Fibroblast of skin of left biceps (primary cell): ENCODE measurements around the gene RNF145.
"Not testable (repeated sequence)": the region's sequence is repeated elsewhere in the genome, so short reads cannot be mapped to it uniquely, and the experiment has no call there.

ENCODE experiments used
- DNase-seq, 2 experiments: peaks; one replicate each; pipeline ENCODE4 v3.0.0-alpha.2; 2013; ENCODE audit warnings: low read depth in 2 of 2

RNF145 gene

DNA sequence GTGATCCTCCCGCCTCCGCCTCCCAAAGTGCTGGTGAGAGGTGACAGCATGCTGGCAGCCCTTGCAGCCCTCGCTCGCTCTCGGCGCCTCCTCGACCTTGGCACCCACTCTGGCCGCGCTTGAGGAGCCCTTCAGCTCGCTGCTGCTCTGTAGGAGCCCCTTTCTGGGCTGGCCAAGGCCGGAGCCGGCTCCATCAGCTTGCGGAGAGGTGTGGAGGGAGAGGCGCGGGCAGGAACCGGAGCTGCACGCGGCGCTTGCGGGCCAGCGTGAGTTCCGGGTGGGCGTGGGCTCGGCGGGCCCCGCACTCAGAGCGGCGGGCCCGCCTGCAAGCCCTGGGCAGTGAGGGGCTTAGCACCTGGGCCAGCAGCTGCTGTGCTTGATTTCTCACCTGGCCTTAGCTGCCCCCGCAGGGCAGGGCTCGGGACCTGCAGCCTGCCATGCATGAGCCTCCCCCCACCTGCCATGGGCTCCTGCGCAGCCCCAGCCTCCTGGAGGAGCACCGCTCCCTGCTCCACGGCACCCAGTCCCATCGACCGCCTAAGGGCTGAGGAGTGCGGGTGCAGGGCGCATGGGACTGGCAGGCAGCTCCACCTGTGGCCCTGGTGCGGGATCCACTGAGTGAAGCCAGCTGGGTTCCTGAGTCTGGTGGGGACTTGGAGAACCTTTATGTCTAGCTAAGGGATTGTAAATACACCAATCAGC is 90.2 kb downstream of the RNF145 start:
- DNase-seq, result not testable (repeated sequence)

- no peak for DNase-seq
Measured at GRCh38 chr5:159113405-159113804, 95.9 kb downstream of the RNF145 start.

- no peak for DNase-seq
Measured at GRCh38 chr5:159112436-159112835, 96.9 kb downstream of the RNF145 start.
